ENCODE results near the gene ALDH9A1.

Gene ALDH9A1

GRCh38 chr1:165624441-165624840 is 73.9 kb downstream of the ALDH9A1 start:
- DNase-seq (ENCODE audit: low read depth in 1 of 2, low spot score in 1 of 2), result no peak

DNA sequence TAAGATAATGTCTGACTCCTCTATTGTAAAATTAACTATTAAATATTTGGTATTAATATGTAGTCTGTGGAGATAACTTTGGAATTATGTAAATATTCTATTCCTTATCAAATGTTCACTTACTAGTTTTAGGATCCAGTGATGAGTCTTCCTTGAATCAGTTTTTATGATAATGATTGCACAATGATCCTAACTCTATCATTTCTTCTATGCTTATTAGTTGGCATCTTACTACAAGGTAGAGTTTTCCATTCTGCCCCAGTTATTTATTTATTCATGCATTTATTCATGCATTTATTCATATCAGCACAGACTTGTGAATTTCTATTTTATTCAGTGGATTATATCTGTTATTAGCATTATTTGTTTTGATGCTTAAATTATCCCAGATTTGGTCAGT is 74.7 kb downstream of the ALDH9A1 start:
- no peak for DNase-seq (ENCODE audit: low read depth in 1 of 2, low spot score in 1 of 2)

DNA sequence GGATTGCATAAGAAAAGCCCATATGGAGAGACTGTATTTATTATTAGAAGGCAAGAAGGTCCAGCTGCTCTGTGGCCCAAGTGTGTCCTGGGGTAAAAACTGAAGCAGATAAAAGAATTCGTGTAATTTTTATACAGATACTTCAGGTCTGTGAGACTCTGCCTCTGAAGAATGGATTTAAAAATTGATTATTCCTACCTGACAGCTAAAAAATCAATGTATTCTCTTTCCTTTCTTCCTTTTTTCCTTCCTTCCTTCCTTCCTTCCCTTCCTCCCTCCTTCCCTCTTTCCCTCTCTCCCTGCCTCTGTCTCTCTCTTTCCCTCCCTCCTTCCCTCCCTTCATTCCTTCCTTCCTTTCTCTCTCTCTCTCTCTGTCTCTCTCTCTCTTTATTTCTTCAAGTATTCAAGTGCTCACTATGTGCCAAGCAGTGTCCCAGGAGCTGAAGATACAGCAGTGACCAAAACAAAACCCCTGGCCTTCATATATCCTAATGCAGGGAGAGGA is 78.7 kb downstream of the ALDH9A1 start:
- no peak for DNase-seq (ENCODE audit: low read depth in 1 of 2, low spot score in 1 of 2)

- no peak for DNase-seq (ENCODE audit: low read depth in 1 of 2, low spot score in 1 of 2)
These were observed 81.3 kb downstream of the ALDH9A1 start for GRCh38 chr1:165616987-165617546.

DNA sequence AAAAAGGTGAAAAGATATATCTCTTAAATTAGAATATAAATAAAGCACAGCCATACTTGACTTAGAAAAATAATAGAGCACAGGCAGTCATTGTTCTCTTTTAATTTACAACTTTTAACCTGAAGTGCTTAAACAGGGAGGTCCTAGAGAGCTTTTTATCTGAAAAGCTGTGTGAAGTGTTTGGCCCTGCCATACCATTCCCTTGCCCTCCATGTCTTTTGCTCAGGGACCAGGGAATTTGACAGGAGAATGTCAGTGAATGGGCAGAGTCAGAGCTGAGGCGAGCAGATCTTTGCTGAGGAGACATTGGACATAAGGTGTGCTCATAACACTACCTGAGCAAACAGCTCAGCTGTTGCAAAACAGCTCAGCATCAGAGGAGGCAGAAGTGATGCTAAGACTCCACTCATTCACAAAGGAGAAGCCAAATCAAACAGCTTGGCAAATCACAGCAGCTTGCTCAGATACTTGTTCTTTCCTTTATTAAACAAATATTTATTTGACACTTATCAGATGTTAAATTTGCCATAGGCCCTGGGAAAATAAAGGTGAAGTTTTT is 82.2 kb downstream of the ALDH9A1 start:
- DNase-seq (ENCODE audit: low read depth in 1 of 2, low spot score in 1 of 2), result no peak

Measured in activated T-helper 1 cell treated with anti-CD3 and anti-CD28 coated beads, Interleukin-2, amount 50 U/mL, for 16 hours (primary cell).